Suprapubic skin (tissue), 3 donors: ENCODE measurements around the gene ABHD2.

Experiments
- CTCF ChIP-seq, 2 donors: fragments of 200-600 bp in 1 of 2; fragments of 450-650 bp in 1 of 2; sonication (generic) in 1 of 2; IDR thresholded peaks; one replicate each; pipeline ENCODE4 v1.5.1; 2016 to 2019; ENCODE audit warnings: antibody characterized with exemption in 2 of 2, mild to moderate bottlenecking in 1 of 2, moderate library complexity in 1 of 2
- POLR2AphosphoS5 ChIP-seq, 3 donors: sonication (generic); formaldehyde crosslinking; IDR thresholded peaks; one replicate each; pipeline ENCODE4 v1.6.1; 2017; ENCODE audit warnings: antibody characterized with exemption in 3 of 3

DNA sequence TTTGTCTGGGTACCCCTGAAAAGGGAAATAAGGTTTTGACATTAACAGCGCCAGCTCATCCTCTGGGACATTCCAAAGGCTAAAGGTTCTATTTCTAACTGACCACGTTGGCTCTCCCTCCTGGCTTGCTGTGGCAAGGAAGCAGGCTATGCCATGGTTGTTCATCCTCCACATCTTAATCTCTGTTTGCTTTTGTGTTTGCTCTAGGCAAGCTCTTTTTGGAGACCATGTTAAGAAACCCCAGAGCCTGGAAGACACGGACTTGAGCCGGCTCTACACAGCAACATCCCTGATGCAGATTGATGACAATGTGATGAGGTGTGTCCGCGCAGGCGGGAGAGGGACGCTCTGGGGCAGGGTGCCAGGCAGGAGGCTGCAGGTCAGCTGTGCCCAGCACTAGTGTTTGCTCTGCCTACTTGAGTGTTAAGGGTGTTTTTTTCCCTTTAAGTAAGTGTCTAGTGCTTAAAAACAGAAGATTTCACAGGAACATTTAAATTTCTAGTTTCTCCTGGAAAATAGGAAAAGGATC is 99.8 kb downstream of the ABHD2 start:
- TF ChIP-seq CTCF (IDR thresholded peaks at IDR 0.05) (no peak), POLR2AphosphoS5 (IDR thresholded peaks at IDR 0.05) (no peak)
